T-helper 9 cell (primary cell): ENCODE measurements around the gene ZNF620.
"Not testable (repeated sequence)": the region's sequence is repeated elsewhere in the genome, so short reads cannot be mapped to it uniquely, and the experiment has no call there.

Experiments used
- DNase-seq: peaks from one replicate; pipeline ENCODE4 v3.0.0-alpha.2; 2020
- total RNA-seq, 2 donors: gene quantifications; one replicate each; lab custom pipeline; 2026; lab: John Stamatoyannopoulos, UW

The ZNF620 gene
- 0.48 to 7.3 reads per million in 2 donors for total RNA-seq

- peak; percentile 13 for DNase-seq
Observed at GRCh38 chr3:40505599-40506462, at the start of gene ZNF620. TSS of gene ZNF620 (plus strand) at chr3:40506039. CDS start at chr3:40506353, 314 bp downstream.

- DNase-seq: no peak
Observed at GRCh38 chr3:40456279-40456939, 49.4 kb upstream of the ZNF620 start.

- DNase-seq: peak; percentile 90
Observed at GRCh38 chr3:40456940-40457823, 48.7 kb upstream of the ZNF620 start, which contains the start of gene RPL14. TSS of gene RPL14 (plus strand) at chr3:40457339. CDS start at chr3:40457472, 133 bp downstream.

- DNase-seq: no peak
Observed at GRCh38 chr3:40458473-40458872, 47.4 kb upstream of the ZNF620 start.

- DNase-seq: not testable (repeated sequence)
Observed at GRCh38 chr3:40460481-40460880, 45.4 kb upstream of the ZNF620 start.

GRCh38 chr3:40461161-40461560 is 44.7 kb upstream of the ZNF620 start:
- DNase-seq: no peak

GRCh38 chr3:40462838-40463237 is 43.0 kb upstream of the ZNF620 start:
- not testable (repeated sequence) for DNase-seq

- no peak for DNase-seq
Observed at GRCh38 chr3:40463579-40463978, 42.3 kb upstream of the ZNF620 start.

GRCh38 chr3:40464339-40465110 is 41.3 kb upstream of the ZNF620 start:
- peak; percentile 19 for DNase-seq

GRCh38 chr3:40465111-40465407 is 40.8 kb upstream of the ZNF620 start:
- DNase-seq: no peak

GRCh38 chr3:40465456-40465855 is 40.4 kb upstream of the ZNF620 start:
- DNase-seq: no peak

- DNase-seq: no peak
Observed at GRCh38 chr3:40468018-40468417, 37.8 kb upstream of the ZNF620 start.

GRCh38 chr3:40470701-40471100 is 35.1 kb upstream of the ZNF620 start:
- DNase-seq: no peak

GRCh38 chr3:40476478-40477470 is 29.1 kb upstream of the ZNF620 start, which contains the start of gene ZNF619:
TSS of gene ZNF619 (plus strand) at chr3:40477122. CDS start at chr3:40477980, 858 bp downstream.
- DNase-seq: peak; percentile 41

GRCh38 chr3:40477666-40478065 is 28.2 kb upstream of the ZNF620 start:
- DNase-seq: no peak

- no peak for DNase-seq
Observed at GRCh38 chr3:40487172-40487571, 18.7 kb upstream of the ZNF620 start.

GRCh38 chr3:40490916-40491315 is 14.9 kb upstream of the ZNF620 start:
- no peak for DNase-seq

GRCh38 chr3:40494698-40495097 is 11.1 kb upstream of the ZNF620 start:
- DNase-seq: no peak

GRCh38 chr3:40497288-40497687 is 8.6 kb upstream of the ZNF620 start:
- no peak for DNase-seq

- no peak for DNase-seq
Observed at GRCh38 chr3:40499952-40500351, 5.9 kb upstream of the ZNF620 start.

- no peak for DNase-seq
Observed at GRCh38 chr3:40502034-40502433, 3.8 kb upstream of the ZNF620 start.
